Liver (tissue), 3 donors: ENCODE results near the gene ALDH1A1.
A peak's percentile ranks its signal among the peaks of the same experiment; 100 is the strongest.

ENCODE experiments used
- CTCF ChIP-seq: fragments of 150-350 bp; IDR thresholded peaks from 2 replicates; pipeline ENCODE4 v1.5.1; 2017; ENCODE audit warnings: improper control_type of control experiment, low read depth, low read length; ENCODE audit not compliant: missing input control
- GABPA ChIP-seq, 2 donors: IDR thresholded peaks in 1 of 2; conservative IDR thresholded peaks in 1 of 2; 2 replicates each; pipeline ENCODE4 v1.6.1; 2016; ENCODE audit warnings: antibody characterized with exemption in 2 of 2, mild to moderate bottlenecking in 1 of 2, moderate library complexity in 1 of 2
- HNF4G ChIP-seq: IDR thresholded peaks from 2 replicates; pipeline ENCODE4 v1.6.1; 2016; ENCODE audit warnings: antibody characterized with exemption
- MAX ChIP-seq: IDR thresholded peaks from 2 replicates; pipeline ENCODE4 v1.6.1; 2016; ENCODE audit warnings: antibody characterized with exemption
- REST ChIP-seq: IDR thresholded peaks from 2 replicates; pipeline ENCODE4 v1.6.1; 2016; ENCODE audit warnings: antibody characterized with exemption, mild to moderate bottlenecking
- SP1 ChIP-seq: IDR thresholded peaks from 2 replicates; pipeline ENCODE4 v1.6.1; 2018; ENCODE audit warnings: antibody characterized with exemption, mild to moderate bottlenecking
- TAF1 ChIP-seq: conservative IDR thresholded peaks from 2 replicates; pipeline ENCODE4 v1.6.1; 2016; ENCODE audit warnings: antibody characterized with exemption, mild to moderate bottlenecking
- YY1 ChIP-seq: IDR thresholded peaks from 2 replicates; pipeline ENCODE4 v1.6.1; 2016; ENCODE audit warnings: antibody characterized with exemption, mild to moderate bottlenecking
- donor health status: healthy.
- donor health status: healthy.

- TF ChIP-seq CTCF, result no peak
- peak; percentile 92 for TF ChIP-seq SP1
- no peak for TF ChIP-seq TAF1
- TF ChIP-seq REST, result peak; percentile 68
- TF ChIP-seq GABPA (IDR thresholded peaks at IDR 0.05 in 1 of 2, conservative IDR thresholded peaks at IDR 0.05 in 1 of 2), result no peak
- peak; percentile 83 for TF ChIP-seq HNF4G
- peak; percentile 98 for TF ChIP-seq MAX
- TF ChIP-seq YY1, result peak; percentile 92
Measured at GRCh38 chr9:72858089-72858912, 94.6 kb downstream of the ALDH1A1 start.
